ENCODE results near the gene GGACT.
A peak's percentile ranks its signal among the peaks of the same experiment; 100 is the strongest.

Gene GGACT

DNA sequence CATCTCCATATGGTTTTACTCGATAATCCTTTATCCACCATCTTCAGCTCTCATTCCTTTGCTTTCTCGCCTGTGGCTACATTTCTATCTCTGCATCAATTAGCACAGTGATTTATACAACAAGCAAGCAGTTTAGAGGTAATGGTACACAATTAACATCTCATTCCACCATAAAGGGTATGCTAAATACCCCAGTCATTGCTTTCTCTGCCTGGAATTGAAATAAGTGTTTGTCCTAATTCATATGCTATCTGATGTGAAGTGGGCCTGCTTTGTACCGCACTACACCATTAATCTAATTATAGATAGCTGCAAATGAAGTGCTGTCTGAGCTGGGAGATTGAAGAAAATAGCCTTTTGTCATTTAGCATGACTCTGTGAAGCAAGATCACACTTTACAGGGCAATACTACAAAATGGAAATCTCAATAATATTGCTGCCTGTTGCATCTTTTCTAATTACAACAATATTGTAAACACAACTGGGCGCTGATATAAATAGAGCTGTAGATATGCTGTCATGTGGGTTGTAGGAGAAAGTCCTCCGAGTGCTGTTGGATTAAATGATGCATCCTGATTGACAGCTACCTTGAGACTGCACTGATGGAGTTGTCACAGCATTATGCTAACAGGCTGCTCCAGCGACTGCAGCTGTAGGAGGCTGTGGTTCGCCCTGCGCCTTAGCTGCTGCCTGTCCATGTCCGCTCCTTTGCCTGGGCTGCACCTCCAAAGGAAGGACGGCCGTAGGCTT, 78.2 kb downstream of the GGACT start:
- DNase-seq: no peak

- no peak for DNase-seq
Observed at GRCh38 chr13:100508996-100509395, 79.6 kb downstream of the GGACT start.

- DNase-seq: no peak
Observed at GRCh38 chr13:100508455-100508854, 80.1 kb downstream of the GGACT start.

GRCh38 chr13:100506600-100507422, 81.8 kb downstream of the GGACT start:
- DNase-seq: peak; percentile 52

DNA sequence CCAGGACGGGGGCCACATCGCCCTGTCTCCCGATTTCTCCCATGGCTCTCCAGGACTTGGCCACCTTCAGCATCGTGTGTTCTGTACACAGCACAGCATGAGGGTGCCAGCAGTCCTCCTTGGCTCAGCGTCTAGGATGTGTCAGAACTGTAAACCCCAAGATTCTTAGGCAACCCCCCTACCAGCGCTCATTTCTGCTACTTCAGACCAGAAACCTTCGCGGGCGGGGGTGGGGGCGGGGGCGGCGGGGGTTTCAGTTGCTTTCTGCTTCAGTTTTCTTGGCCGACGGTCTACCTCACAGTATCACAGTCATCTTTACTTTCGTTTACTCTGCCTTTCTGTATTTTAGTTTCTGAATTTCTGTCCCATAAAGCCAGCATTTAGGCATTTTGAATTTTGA, 82.4 kb downstream of the GGACT start:
- no peak for DNase-seq

DNA sequence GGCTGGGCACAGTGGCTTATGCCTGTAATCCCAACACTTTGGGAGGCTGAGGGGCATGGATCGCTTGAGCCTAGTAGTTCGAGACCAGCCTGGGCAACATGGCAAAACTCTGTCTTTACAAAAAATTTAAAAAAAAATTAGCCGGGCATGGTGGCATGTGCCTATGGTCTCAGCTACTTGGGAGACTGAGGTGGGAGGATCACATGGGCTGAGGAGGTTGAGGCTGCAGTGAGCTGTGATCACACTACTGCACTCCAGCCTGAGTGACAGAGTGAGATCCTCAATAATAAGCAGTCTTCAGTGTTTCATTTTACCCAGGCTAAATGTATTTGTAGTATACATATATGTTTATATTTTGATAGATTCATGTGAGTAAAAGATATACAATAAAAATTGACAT, 85.0 kb downstream of the GGACT start:
- DNase-seq: no peak

DNA sequence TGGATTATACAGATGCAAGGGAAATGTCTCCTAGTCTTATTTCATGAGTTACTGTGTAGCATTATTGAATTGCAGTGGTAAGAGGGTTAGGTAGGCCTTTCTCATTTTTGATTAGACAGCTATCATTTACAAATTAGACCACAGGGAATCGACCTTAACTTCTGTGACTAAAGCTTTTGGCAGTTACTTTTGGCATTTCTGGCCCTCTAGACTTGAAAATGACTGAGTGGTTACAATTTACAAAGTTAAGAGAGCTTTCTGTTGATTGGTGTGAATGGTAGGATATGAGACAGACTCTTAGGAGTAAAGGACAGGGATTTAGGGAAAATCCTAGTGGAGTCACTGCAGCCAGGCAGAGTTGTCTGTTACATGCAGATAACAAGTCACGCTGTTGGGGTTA, 86.1 kb downstream of the GGACT start:
- no peak for DNase-seq

DNA sequence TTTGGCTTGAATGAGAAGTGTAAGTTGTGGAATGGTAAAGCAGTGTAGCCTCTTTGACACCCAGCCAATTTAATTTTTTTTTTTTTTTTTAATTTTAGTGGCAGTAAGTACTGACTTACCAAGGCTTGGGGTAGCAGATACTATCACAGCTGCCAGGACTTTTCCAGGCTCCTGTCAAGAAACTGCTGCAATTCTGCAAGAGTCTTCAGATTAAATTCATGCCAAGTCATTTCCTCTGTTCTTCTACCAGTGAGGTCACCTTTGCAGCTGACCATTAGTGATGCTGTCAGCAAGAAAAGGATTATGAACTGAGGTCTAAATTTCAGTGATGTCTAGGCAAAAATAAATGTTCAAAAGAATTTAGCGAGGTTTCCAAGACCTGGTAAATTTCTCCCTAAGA, 91.2 kb downstream of the GGACT start:
- peak; percentile 42 for DNase-seq

DNA sequence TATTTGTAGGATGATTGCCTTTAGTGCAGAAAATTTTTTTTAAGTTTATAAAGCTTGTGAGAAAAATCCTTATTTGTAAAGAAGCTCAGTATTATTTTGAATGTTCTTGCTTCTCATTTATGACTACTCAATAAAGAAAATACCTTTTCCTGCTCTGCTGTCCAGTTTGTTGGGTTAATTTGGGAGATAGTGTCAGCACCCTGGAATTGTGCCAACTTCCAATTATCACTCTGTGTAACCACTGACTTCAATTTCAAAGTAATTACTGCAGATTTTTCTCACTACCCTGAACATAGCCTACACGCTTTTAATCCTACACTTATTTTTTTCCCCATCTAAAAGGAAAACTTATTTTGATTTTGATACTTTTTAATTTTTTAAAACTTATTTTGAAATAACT, 93.1 kb downstream of the GGACT start:
- no peak for DNase-seq

DNA sequence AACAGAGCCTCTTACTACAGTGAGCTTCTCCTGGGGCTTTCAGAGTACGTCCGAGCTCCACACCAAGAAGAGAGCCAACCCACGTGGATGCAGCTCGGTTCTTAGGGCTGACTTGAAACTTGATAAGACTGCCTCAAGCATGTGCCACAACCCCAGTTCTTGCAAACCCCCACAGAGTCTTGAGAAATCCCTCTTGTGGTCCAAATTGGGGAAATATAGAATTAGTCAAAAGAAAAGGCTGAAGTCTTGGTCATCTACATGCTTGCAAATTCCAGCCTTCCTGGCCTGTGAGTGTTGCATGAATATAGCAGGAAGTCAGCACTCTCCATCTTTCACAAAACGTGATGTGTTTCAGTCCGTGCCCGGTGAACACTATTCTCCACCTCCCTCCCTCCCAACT, 95.2 kb downstream of the GGACT start:
- peak; percentile 51 for DNase-seq

GRCh38 chr13:100491164-100491842, 97.3 kb downstream of the GGACT start:
- no peak for DNase-seq

DNA sequence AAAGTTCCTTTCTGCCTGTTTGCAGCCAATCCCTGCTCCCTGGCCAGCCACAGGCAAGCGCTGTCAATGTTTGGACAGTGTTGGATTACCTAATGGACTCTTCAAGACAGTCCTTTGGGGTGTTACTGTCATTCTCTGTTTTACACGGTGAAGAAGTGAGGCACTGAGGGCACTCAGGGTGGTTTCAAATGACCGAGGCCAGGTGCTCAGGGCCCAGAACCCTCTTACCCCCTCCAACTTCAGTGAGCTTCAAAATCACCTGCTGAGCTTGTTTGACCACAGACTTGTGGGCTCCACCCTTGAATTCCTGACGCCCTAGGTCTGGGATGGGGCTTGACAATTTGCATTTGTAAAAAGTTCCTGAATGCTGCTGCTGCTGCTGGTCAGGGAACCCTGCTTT, 97.9 kb downstream of the GGACT start:
- no peak for DNase-seq

- DNase-seq: no peak
Observed at GRCh38 chr13:100485265-100485664, 103.3 kb downstream of the GGACT start.

DNA sequence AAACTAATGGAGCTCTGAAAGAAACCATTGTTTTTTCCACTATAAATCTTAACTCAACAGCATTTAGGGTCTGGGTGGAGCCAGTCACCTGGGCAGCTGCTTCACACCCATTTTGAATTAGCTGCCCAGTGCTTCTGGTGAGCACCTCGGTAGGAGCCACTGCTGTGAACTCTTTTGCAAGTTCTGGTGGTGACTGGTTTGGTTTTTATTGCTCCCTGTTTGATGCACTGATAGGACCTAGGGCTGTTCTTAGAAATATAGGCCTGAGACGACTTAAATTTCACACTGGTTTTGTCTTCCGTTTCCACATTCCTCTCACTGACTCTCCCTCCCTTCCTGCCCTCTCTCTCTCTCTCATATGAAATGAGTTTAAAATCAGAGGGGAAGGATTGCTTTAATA, 103.9 kb downstream of the GGACT start:
- DNase-seq: no peak

DNA sequence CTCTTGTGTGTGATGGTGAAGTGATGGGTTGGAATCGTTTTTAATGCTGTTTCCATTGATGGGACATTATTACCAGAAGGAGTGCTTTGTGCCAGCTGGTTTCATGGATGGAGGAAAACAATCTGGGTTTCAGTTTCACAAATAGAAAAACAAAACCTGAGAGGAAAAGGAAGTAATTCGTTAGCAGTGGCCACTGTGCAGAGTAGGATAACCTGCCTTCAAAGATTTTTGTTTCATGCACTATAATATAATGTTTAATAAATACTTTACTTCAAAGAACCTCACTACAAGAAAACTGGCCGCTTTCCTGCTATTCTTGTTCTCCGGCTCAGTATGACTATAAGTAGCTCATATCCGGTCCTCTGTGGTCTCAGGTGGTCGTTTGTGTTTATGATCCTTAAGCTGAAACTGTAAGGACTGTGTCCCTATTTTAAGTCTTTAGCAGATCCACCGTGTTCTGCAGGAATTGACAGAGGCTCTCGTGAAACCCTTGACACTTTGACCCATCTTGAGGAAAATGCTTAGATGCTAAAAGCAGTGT, 104.7 kb downstream of the GGACT start:
- DNase-seq: no peak

GRCh38 chr13:100483139-100483538, 105.5 kb downstream of the GGACT start:
- no peak for DNase-seq

GRCh38 chr13:100480676-100481075, 107.9 kb downstream of the GGACT start:
- no peak for DNase-seq
